ENCODE measurements around the gene AACS. TPM values are rescaled to one million over a fixed set of nuclear protein-coding genes. Genes with fewer than 3 reads are reported as not detected.

AACS gene
- total RNA-seq, 1 experiment from 2014 or later: 31.3 TPM

GRCh38 chr12:125053821-125054220 is 11.4 kb upstream of the AACS start:
- no TSS peak for BruUV-seq (replicated peaks)
- no peaks in the 10 kb centered on the region for H3K36me3 ChIP-seq (ENCODE audit: control insufficient read depth, insufficient read depth, low read length)
- DNase-seq: no peak
- H3K27me3 ChIP-seq (replicated peaks; ENCODE audit: control insufficient read depth, insufficient read depth, low read length): no peaks in the 10 kb centered on the region
- H3K4me1 ChIP-seq: no peaks in the 10 kb centered on the region; the same call in 1 of the 2 replicates
- POLR2A ChIA-PET: no interaction called here
- CTCF ChIA-PET: no interaction called here
- intact Hi-C loops (cut with micrococcal nuclease; ENCODE audit: unreplicated experiment): no loop called here
- Mint-ChIP-seq H3K27me3 (ENCODE audit: insufficient read depth, unreplicated experiment) (no peaks in the 10 kb centered on the region), H3K4me3 (ENCODE audit: unreplicated experiment) (no peak overlapping the region), H3K27ac (ENCODE audit: unreplicated experiment) (no peak overlapping the region), H3K36me3 (ENCODE audit: insufficient read depth, unreplicated experiment) (no peaks in the 10 kb centered on the region), H3K9me3 (ENCODE audit: unreplicated experiment) (no peaks in the 10 kb centered on the region), H3K4me1 (ENCODE audit: low read depth, unreplicated experiment) (no peaks in the 10 kb centered on the region)
- TF ChIP-seq CTCF (IDR thresholded peaks at IDR 0.05; ENCODE audit: insufficient read depth in 1 of 2, low read depth in 1 of 2, low read length in 1 of 2, severe bottlenecking in 1 of 2, unreplicated experiment in 1 of 2): no peak
- no peak overlapping the region for H3K4me3 ChIP-seq (ENCODE audit: low read depth, low read length)
- no peaks in the 10 kb centered on the region for H3K9me3 ChIP-seq

GRCh38 chr12:125055591-125055990 is 9.6 kb upstream of the AACS start:
- Histone ChIP-seq H3K36me3 (ENCODE audit: control insufficient read depth, insufficient read depth, low read length) (no peaks in the 10 kb centered on the region), H3K4me1 (no peaks in the 10 kb centered on the region; the same call in 1 of the 2 replicates), H3K27me3 (replicated peaks; ENCODE audit: control insufficient read depth, insufficient read depth, low read length) (no peaks in the 10 kb centered on the region), H3K9me3 (no peaks in the 10 kb centered on the region), H3K4me3 (ENCODE audit: low read depth, low read length) (no peak overlapping the region)
- TF ChIP-seq CTCF (IDR thresholded peaks at IDR 0.05; ENCODE audit: insufficient read depth in 1 of 2, low read depth in 1 of 2, low read length in 1 of 2, severe bottlenecking in 1 of 2, unreplicated experiment in 1 of 2): no peak
- Mint-ChIP-seq H3K9me3 (ENCODE audit: unreplicated experiment) (no peaks in the 10 kb centered on the region), H3K27ac (ENCODE audit: unreplicated experiment) (no peak overlapping the region), H3K4me1 (ENCODE audit: low read depth, unreplicated experiment) (no peaks in the 10 kb centered on the region), H3K36me3 (ENCODE audit: insufficient read depth, unreplicated experiment) (no peaks in the 10 kb centered on the region), H3K27me3 (ENCODE audit: insufficient read depth, unreplicated experiment) (no peaks in the 10 kb centered on the region), H3K4me3 (ENCODE audit: unreplicated experiment) (no peak overlapping the region)
- intact Hi-C loops (cut with micrococcal nuclease; ENCODE audit: unreplicated experiment): no loop called here
- ChIA-PET CTCF (no interaction called here), POLR2A (interaction anchor here (0.6 kb wide), 1 partner anchor 34 kb away, joined by 5 read pairs; no protein-coding TSS in a partner anchor)
- DNase-seq: no peak
- no TSS peak for BruUV-seq (replicated peaks)

GRCh38 chr12:125056306-125056705 is 8.9 kb upstream of the AACS start:
- no TSS peak for BruUV-seq (replicated peaks)

More at GRCh38 chr12:125056306-125056705, 8.9 kb upstream of the AACS start:
- Mint-ChIP-seq H3K4me3 (ENCODE audit: unreplicated experiment) (no peak overlapping the region), H3K4me1 (ENCODE audit: low read depth, unreplicated experiment) (no peaks in the 10 kb centered on the region), H3K27ac (ENCODE audit: unreplicated experiment) (no peak overlapping the region), H3K27me3 (ENCODE audit: insufficient read depth, unreplicated experiment) (no peaks in the 10 kb centered on the region), H3K9me3 (ENCODE audit: unreplicated experiment) (no peaks in the 10 kb centered on the region), H3K36me3 (ENCODE audit: insufficient read depth, unreplicated experiment) (no peaks in the 10 kb centered on the region)
- TF ChIP-seq CTCF (IDR thresholded peaks at IDR 0.05; ENCODE audit: insufficient read depth in 1 of 2, low read depth in 1 of 2, low read length in 1 of 2, severe bottlenecking in 1 of 2, unreplicated experiment in 1 of 2): no peak
- Histone ChIP-seq H3K4me1 (0 out of 2 replicates have a peak, but pooled peaks cover 6% of the 10 kb centered on the region), H3K27me3 (replicated peaks; ENCODE audit: control insufficient read depth, insufficient read depth, low read length) (no peaks in the 10 kb centered on the region), H3K36me3 (ENCODE audit: control insufficient read depth, insufficient read depth, low read length) (no peaks in the 10 kb centered on the region), H3K4me3 (ENCODE audit: low read depth, low read length) (no peak overlapping the region), H3K9me3 (no peaks in the 10 kb centered on the region)
- no peak for DNase-seq
- POLR2A ChIA-PET: interaction anchor here (0.5 kb wide), 1 partner anchor 8 kb away, joined by 6 read pairs; no protein-coding TSS in a partner anchor
- CTCF ChIA-PET: no interaction called here
- intact Hi-C loops (cut with micrococcal nuclease; ENCODE audit: unreplicated experiment): no loop called here
